Naive thymus-derived CD4-positive, alpha-beta T cell (primary cell): ENCODE data around the gene LIMS2. TPM values are rescaled to one million over a fixed set of nuclear protein-coding genes. Genes with fewer than 3 reads are reported as not detected.

Experiments
- ATAC-seq: fragments of 150-1000 bp; cut with Tn5 transposase; 2 replicates; pipeline ENCODE4 v1.10.0; 2021; ENCODE audit warnings: mild to moderate bottlenecking, moderate library complexity
- CTCF ChIA-PET: fragments of 350-600 bp; sonication (Branson Sonifier 250); formaldehyde crosslinking; loops from one replicate; lab custom pipeline; 2021; ENCODE audit warnings: antibody characterized with exemption; lab: Charles Lee
- POLR2A ChIA-PET: fragments of 350-600 bp; sonication (Branson Sonifier 250); formaldehyde crosslinking; loops from one replicate; lab custom pipeline; 2021; ENCODE audit warnings: antibody characterized with exemption, inconsistent platforms; lab: Charles Lee
- DNase-seq, 9 donors: peaks; one replicate each; pipeline versions ENCODE4 v3.0.0 to v3.0.0-alpha.2; 2020 to 2022; ENCODE audit warnings: mixed read lengths in 1 of 9
- H3K27ac ChIP-seq: one replicate; pipeline ENCODE4 v1.7.0; 2013; ENCODE audit warnings: mild to moderate bottlenecking, low read depth, low read length, moderate library complexity
- H3K27me3 ChIP-seq, 2 donors: one replicate each; pipeline ENCODE4 v1.7.0; 2013; ENCODE audit warnings: low read length in 2 of 2, mild to moderate bottlenecking in 2 of 2, moderate library complexity in 2 of 2; ENCODE audit not compliant: control insufficient read depth in 2 of 2, insufficient read depth in 2 of 2
- H3K36me3 ChIP-seq, 3 experiments: 1 replicate in 2 of 3; 2 replicates in 1 of 3; pipeline ENCODE4 v1.7.0; 2013; ENCODE audit warnings: low read length in 3 of 3, mild to moderate bottlenecking in 3 of 3, moderate library complexity in 1 of 3; ENCODE audit not compliant: insufficient read depth in 3 of 3, control insufficient read depth in 2 of 3
- H3K4me1 ChIP-seq, 2 donors: one replicate each; pipeline ENCODE4 v1.7.0; 2013; ENCODE audit warnings: low read length in 2 of 2, mild to moderate bottlenecking in 2 of 2, moderate library complexity in 1 of 2; ENCODE audit not compliant: control insufficient read depth in 2 of 2, insufficient read depth in 2 of 2
- H3K4me3 ChIP-seq: 2 replicates; pipeline ENCODE4 v1.7.0; 2013; ENCODE audit warnings: mild to moderate bottlenecking, low read length
- H3K9me3 ChIP-seq, 3 experiments: 1 replicate in 2 of 3; 2 replicates in 1 of 3; pipeline ENCODE4 v1.7.0; 2013; ENCODE audit warnings: low read length in 3 of 3; ENCODE audit not compliant: control insufficient read depth in 2 of 3
- H3K27ac Mint-ChIP-seq, 9 donors: one replicate each; pipeline ENCODE4 v1.8.0; 2020 to 2022; ENCODE audit warnings: mixed read lengths in 9 of 9, mild to moderate bottlenecking in 8 of 9, moderate library complexity in 5 of 9, inconsistent platforms in 2 of 9
- H3K27me3 Mint-ChIP-seq, 5 donors: one replicate each; pipeline ENCODE4 v1.8.0; 2021 to 2022; ENCODE audit warnings: mixed read lengths in 5 of 5, mild to moderate bottlenecking in 1 of 5
- H3K36me3 Mint-ChIP-seq, 5 donors: one replicate each; pipeline ENCODE4 v1.8.0; 2020 to 2022; ENCODE audit warnings: mixed read lengths in 5 of 5, mild to moderate bottlenecking in 3 of 5, inconsistent platforms in 1 of 5
- H3K4me1 Mint-ChIP-seq, 7 donors: one replicate each; pipeline ENCODE4 v1.8.0; 2020 to 2022; ENCODE audit warnings: mixed read lengths in 7 of 7, mild to moderate bottlenecking in 3 of 7, inconsistent platforms in 1 of 7
- H3K4me3 Mint-ChIP-seq, 10 donors: one replicate each; pipeline ENCODE4 v1.8.0; 2020 to 2022; ENCODE audit warnings: mild to moderate bottlenecking in 10 of 10, mixed read lengths in 10 of 10, moderate library complexity in 6 of 10, inconsistent platforms in 2 of 10
- H3K9me3 Mint-ChIP-seq, 11 donors: one replicate each; pipeline ENCODE4 v1.8.0; 2020 to 2022; ENCODE audit warnings: mixed read lengths in 11 of 11, mild to moderate bottlenecking in 4 of 11, inconsistent platforms in 1 of 11, moderate library complexity in 1 of 11
- intact Hi-C, 2 donors: fragments of 100-400 bp; cut with micrococcal nuclease; formaldehyde crosslinking; loops; one replicate each; pipeline ENCODE4 v1.15.1; 2023
- polyA plus RNA-seq, 2 donors: library from polyadenylated mRNA; unstranded; fragments of 300-500 nt; fragmentation: Illumina TruSeq; gene quantifications; one replicate each; pipeline ENCODE4 v1.2.3, GENCODE V29; 2021
- total RNA-seq, 6 experiments: library from RNA in 5 of 6; stranded (reverse) in 5 of 6; gene quantifications; 1 replicate in 5 of 6; 2 replicates in 1 of 6; pipeline ENCODE4 v1.2.3 and lab custom pipeline; 2021 to 2026

Gene LIMS2
- total and polyA plus RNA-seq, 7 experiments from 2014 or later: 5.3 to 27.0 (median 11.0) TPM

DNA sequence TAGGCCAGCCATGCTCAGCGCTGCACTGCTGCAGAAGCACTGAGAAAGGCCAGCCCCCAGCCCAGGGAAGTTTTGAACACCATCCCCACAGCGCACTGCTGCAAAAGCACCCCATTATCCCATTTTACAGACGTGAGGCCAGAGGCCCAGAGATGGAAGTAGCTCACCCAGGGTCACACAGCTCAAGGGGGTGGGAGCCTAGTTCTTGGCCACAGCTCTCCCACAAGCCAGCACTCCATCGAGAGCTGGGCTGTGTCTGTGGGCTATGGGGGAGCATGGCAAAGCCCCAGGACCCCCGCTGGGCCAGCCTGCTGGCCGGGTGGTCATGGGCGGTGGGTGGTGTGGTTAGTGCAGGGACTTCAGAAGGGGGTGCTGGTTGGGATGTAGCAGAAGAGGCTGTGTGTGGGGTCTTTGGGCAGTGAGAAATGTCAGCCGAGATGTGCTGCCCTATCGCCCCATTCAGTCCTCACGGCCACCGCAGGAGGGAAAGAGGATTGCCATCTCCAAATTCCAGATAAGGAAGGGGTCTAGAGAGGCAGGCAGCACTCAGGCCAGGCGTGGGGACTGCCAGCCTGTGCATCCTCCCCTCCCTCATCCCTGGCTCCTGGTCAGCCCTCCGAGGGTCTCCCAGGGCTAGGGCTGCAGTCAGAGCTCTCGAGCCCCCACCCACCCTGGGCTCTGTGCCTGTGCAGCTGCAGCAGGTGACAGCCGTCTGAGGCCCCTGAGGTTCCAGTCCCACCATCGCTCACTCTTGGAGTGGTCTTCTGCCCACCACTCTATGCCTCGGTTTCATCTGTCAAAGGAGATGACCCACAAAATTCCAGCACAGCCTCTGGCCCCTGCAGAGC, 46.3 kb downstream of the LIMS2 start:
- Mint-ChIP-seq H3K36me3 (peaks cover 0 to 3% (median 0%) of the 10 kb centered on the region in 5 donors), H3K27me3 (no peaks in the 10 kb centered on the region)
- no peak for ATAC-seq

GRCh38 chr2:127627740-127628571, 47.4 kb downstream of the LIMS2 start:
- Mint-ChIP-seq H3K4me1 (peaks cover 0 to 19% (median 9%) of the 10 kb centered on the region in 7 donors), H3K27me3 (no peaks in the 10 kb centered on the region), H3K36me3 (peaks cover 0 to 3% (median 0%) of the 10 kb centered on the region in 5 donors), H3K27ac (no peak overlapping the region), H3K4me3 (no peak overlapping the region), H3K9me3 (peaks cover 0 to 1% (median 0%) of the 10 kb centered on the region in 11 donors)
- no peak for ATAC-seq
- CTCF ChIA-PET: interaction anchor here (0.6 kb wide), 1 partner anchor 211 kb away, joined by 3 read pairs; no protein-coding TSS in a partner anchor
- no peak for DNase-seq
- intact Hi-C loops: no loop called here
- Histone ChIP-seq H3K9me3 (no peaks in the 10 kb centered on the region), H3K4me1 (peaks cover 0 to 11% of the 10 kb centered on the region in 2 donors), H3K36me3 (no peaks in the 10 kb centered on the region), H3K4me3 (no peak overlapping the region), H3K27ac (no peak overlapping the region), H3K27me3 (no peaks in the 10 kb centered on the region)
- POLR2A ChIA-PET: no interaction called here

More for the DNA sequence above, 46.3 kb downstream of the LIMS2 start:
- Histone ChIP-seq H3K4me1 (peaks cover 0 to 22% of the 10 kb centered on the region in 2 donors), H3K36me3 (no peaks in the 10 kb centered on the region), H3K27ac (no peak overlapping the region), H3K9me3 (no peaks in the 10 kb centered on the region), H3K27me3 (no peaks in the 10 kb centered on the region), H3K4me3 (no peak overlapping the region)
- CTCF ChIA-PET: interaction anchor here (0.8 kb wide), 1 partner anchor 38 kb away, joined by 3 read pairs; no protein-coding TSS in a partner anchor
- POLR2A ChIA-PET: interaction anchor here (0.7 kb wide), 1 partner anchor 24 kb away, joined by 3 read pairs; no protein-coding TSS in a partner anchor
- Mint-ChIP-seq H3K9me3 (peaks cover 0 to 1% (median 0%) of the 10 kb centered on the region in 11 donors), H3K27ac (peak overlapping the region in 1 of 9 donors; percentile 16), H3K4me3 (no peak overlapping the region), H3K4me1 (peaks cover 0 to 29% (median 14%) of the 10 kb centered on the region in 7 donors)
- intact Hi-C loops: no loop called here
- no peak for DNase-seq

DNA sequence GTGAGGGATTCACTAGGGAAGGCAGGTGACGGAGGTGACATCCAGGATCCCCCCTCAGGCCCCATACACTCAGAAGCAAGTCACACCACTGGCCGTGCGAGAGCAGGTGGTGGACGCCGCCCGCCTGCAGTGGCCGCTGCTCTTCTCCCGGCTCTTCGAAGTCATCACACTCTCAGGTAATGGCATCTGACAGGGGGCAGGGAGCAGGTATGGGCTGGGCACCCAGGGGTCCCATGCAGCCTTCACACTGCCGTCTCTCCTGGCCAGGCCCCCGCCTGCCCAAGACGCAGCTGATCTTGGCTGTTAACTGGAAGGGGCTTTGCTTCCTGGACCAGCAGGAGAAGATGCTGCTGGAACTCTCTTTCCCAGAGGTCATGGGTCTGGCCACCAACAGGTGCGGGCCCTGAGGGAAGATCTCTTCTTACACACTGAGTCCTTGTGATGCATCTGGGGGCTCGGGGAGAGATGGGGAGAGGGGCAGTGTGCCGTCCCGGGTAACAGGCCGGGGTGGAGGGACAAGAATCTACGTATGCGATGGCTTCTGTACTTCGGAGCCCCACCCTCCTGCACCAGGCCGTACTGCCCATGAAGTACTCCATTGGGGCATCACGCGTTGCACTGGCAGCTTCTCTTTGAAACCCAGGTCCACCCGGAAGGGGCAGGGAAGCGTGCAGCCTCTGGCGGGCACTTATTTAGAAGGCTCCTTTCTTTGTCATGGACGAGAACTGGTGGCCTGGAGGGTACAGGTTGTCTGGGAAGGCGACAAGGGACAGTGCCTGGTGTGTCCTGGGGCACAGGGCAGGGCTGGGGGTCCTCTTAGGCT, 48.2 kb downstream of the LIMS2 start:
- H3K36me3 ChIP-seq: no peaks in the 10 kb centered on the region
- Mint-ChIP-seq H3K27me3 (no peaks in the 10 kb centered on the region), H3K4me1 (peaks cover 0 to 14% (median 7%) of the 10 kb centered on the region in 7 donors), H3K4me3 (no peak overlapping the region), H3K27ac (no peak overlapping the region), H3K36me3 (peaks cover 0 to 3% (median 0%) of the 10 kb centered on the region in 5 donors), H3K9me3 (peaks cover 0 to 1% (median 0%) of the 10 kb centered on the region in 11 donors)
- no peaks in the 10 kb centered on the region for H3K9me3 ChIP-seq
- no peak for ATAC-seq
- no peak overlapping the region for H3K4me3 ChIP-seq
- H3K27me3 ChIP-seq: no peaks in the 10 kb centered on the region
- intact Hi-C loops: no loop called here
- H3K27ac ChIP-seq: no peak overlapping the region
- CTCF ChIA-PET: no interaction called here
- H3K4me1 ChIP-seq: peaks cover 0 to 3% of the 10 kb centered on the region in 2 donors
- no peak for DNase-seq
- POLR2A ChIA-PET: interaction anchor here (0.7 kb wide), 1 partner anchor 9 kb away, joined by 3 read pairs; no protein-coding TSS in a partner anchor

DNA sequence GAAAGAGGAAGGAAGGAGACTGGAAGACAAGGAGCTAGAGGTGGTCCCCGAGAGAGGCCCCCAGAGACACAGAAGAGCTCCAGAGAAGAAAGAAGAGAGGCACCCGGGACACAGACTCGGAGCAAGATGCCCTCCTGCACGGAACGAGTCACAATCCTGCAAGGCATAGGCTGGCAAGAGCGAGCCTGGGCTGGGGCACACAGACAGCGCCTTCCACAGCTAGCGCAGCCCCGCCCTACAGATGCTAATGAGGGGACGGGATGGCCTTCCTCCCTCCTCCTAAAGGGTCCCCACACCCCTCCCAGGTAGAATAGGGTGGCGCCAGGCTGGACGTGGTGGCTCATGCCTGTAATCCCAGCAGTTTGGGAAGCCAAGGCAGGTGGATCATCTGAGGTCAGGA, 49.2 kb downstream of the LIMS2 start:
- ATAC-seq (no peak), DNase-seq (no peak)
- peaks cover 0 to 3% (median 0%) of the 10 kb centered on the region in 5 donors for H3K36me3 Mint-ChIP-seq
- Histone ChIP-seq H3K4me1 (no peaks in the 10 kb centered on the region), H3K27me3 (no peaks in the 10 kb centered on the region), H3K36me3 (no peaks in the 10 kb centered on the region), H3K4me3 (no peak overlapping the region), H3K9me3 (no peaks in the 10 kb centered on the region), H3K27ac (no peak overlapping the region)
- peak overlapping the region in 1 of 9 donors; percentile 67 for H3K27ac Mint-ChIP-seq
- intact Hi-C loops: no loop called here
- H3K4me3 Mint-ChIP-seq: no peak overlapping the region
- H3K9me3 Mint-ChIP-seq: peaks cover 0 to 1% (median 0%) of the 10 kb centered on the region in 11 donors
- POLR2A ChIA-PET: interaction anchor here (0.7 kb wide), 1 partner anchor 10 kb away, joined by 3 read pairs; no protein-coding TSS in a partner anchor
- CTCF ChIA-PET: interaction anchor here (1.5 kb wide), 1 partner anchor 24 kb away, joined by 4 read pairs; no protein-coding TSS in a partner anchor
- peaks cover 0 to 12% (median 7%) of the 10 kb centered on the region in 7 donors for H3K4me1 Mint-ChIP-seq
- H3K27me3 Mint-ChIP-seq: no peaks in the 10 kb centered on the region

DNA sequence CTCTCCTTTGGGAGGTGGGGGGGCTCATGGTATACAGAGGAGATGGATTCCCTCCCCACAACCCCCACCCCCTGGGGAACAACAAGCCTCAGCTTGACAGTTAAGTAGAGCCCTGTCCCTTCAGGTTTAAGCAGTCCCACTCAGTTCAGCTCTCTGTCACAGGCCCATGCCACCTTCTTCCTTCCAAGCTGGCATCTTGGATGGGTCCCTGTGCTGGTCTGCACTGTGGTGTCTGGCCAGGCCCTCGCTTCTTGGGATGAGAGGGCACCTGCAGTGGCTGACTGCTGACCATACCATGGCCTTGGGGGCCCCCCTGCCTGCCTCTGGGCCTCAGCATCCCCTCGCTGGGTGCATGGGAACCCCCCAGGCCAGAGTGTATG, 49.8 kb downstream of the LIMS2 start:
- peaks cover 0 to 1% (median 0%) of the 10 kb centered on the region in 11 donors for H3K9me3 Mint-ChIP-seq
- DNase-seq: no peak
- POLR2A ChIA-PET: no interaction called here

More for the DNA sequence above, 49.8 kb downstream of the LIMS2 start:
- H3K9me3 ChIP-seq: no peaks in the 10 kb centered on the region
- Mint-ChIP-seq H3K4me1 (peaks cover 0 to 12% (median 7%) of the 10 kb centered on the region in 7 donors), H3K27me3 (no peaks in the 10 kb centered on the region), H3K36me3 (peaks cover 0 to 3% (median 0%) of the 10 kb centered on the region in 5 donors), H3K27ac (peak overlapping the region in 1 of 9 donors; percentile 67), H3K4me3 (no peak overlapping the region)
- intact Hi-C loops: no loop called here
- H3K27me3 ChIP-seq: no peaks in the 10 kb centered on the region
- ATAC-seq: no peak
- H3K36me3 ChIP-seq: no peaks in the 10 kb centered on the region
- H3K4me1 ChIP-seq: no peaks in the 10 kb centered on the region
- no peak overlapping the region for H3K27ac ChIP-seq
- CTCF ChIA-PET: interaction anchor here (1.2 to 1.5 kb wide), 2 partner anchors 10 to 25 kb away, joined by 3 to 4 read pairs; no protein-coding TSS in a partner anchor
- H3K4me3 ChIP-seq: no peak overlapping the region
